H1 (cell line): Measurements from ENCODE around the gene MATN4. TPM values are rescaled to one million over a fixed set of nuclear protein-coding genes. Genes with fewer than 3 reads are reported as not detected.

Experiments used
- CTCF ChIA-PET: fragments of 300-600 bp; sonication (Branson Sonifier 250); formaldehyde crosslinking; loops from one replicate; lab custom pipeline; 2021; ENCODE audit not compliant: partially characterized antibody; lab: Charles Lee
- POLR2A ChIA-PET: fragments of 300-600 bp; sonication (Branson Sonifier 250); formaldehyde crosslinking; loops from one replicate; lab custom pipeline; 2021; ENCODE audit warnings: inconsistent platforms; ENCODE audit not compliant: partially characterized antibody; lab: Charles Lee
- DNase-seq, 2 experiments: peaks; one replicate each; pipeline versions ENCODE4 v3.0.0 to v3.0.0-alpha.2; 2010 to 2022; ENCODE audit warnings: low spot score in 2 of 2, low read depth in 1 of 2, mixed read lengths in 1 of 2
- FAIRE-seq: peaks from 2 replicates; lab custom pipeline; 2011; peaks lifted over from hg19 to GRCh38; lab: Jason Lieb, UNC
- H2AFZ ChIP-seq: 2 replicates; pipeline ENCODE4 v1.8.1; 2012; ENCODE audit warnings: low read length, inconsistent platforms
- H2AK5ac ChIP-seq: 2 replicates; pipeline ENCODE4 v1.6.1; 2013; ENCODE audit warnings: low read depth, low read length
- H2BK120ac ChIP-seq: replicated peaks from 2 replicates; pipeline ENCODE3; 2013; ENCODE audit warnings: low read depth, low read length, inconsistent platforms
- H2BK12ac ChIP-seq: 2 replicates; pipeline ENCODE4 v1.6.1; 2013; ENCODE audit warnings: low read depth, low read length
- H2BK15ac ChIP-seq: 2 replicates; pipeline ENCODE4 v1.6.1; 2013; ENCODE audit warnings: low read length
- H2BK20ac ChIP-seq: 2 replicates; pipeline ENCODE4 v1.6.1; 2013; ENCODE audit warnings: low read length
- H2BK5ac ChIP-seq: 2 replicates; pipeline ENCODE4 v1.6.1; 2013; ENCODE audit warnings: low read depth, low read length
- H3K14ac ChIP-seq: 2 replicates; pipeline ENCODE4 v1.6.1; 2013; ENCODE audit warnings: inconsistent platforms; ENCODE audit not compliant: insufficient read length
- H3K18ac ChIP-seq: 2 replicates; pipeline ENCODE4 v1.6.1; 2013; ENCODE audit warnings: low read length; ENCODE audit errors: extremely low read depth
- H3K23ac ChIP-seq: 2 replicates; pipeline ENCODE4 v1.6.1; 2013; ENCODE audit warnings: inconsistent platforms; ENCODE audit not compliant: insufficient read length
- H3K23me2 ChIP-seq: 2 replicates; pipeline ENCODE4 v1.6.1; 2013; ENCODE audit warnings: low read depth, low read length
- H3K27ac ChIP-seq: 2 replicates; pipeline ENCODE4 v1.6.1; 2011; ENCODE audit warnings: low read depth, low read length, inconsistent platforms
- H3K27me3 ChIP-seq, 4 experiments: replicated peaks in 1 of 4; 1 replicate in 1 of 4; 2 replicates in 3 of 4; pipeline versions ENCODE4 v1.6.1 to v1.8.1; 2011 to 2013; ENCODE audit warnings: low read length in 3 of 4, mild to moderate bottlenecking in 3 of 4, inconsistent platforms in 2 of 4, mixed read lengths in 2 of 4, moderate library complexity in 1 of 4; ENCODE audit not compliant: control insufficient read depth in 3 of 4, insufficient read depth in 3 of 4; ENCODE audit errors: extremely low read depth in 1 of 4
- H3K36me3 ChIP-seq, 4 experiments: 2 replicates each; pipeline versions ENCODE4 v1.6.1 to v1.8.1; 2011 to 2013; ENCODE audit warnings: mild to moderate bottlenecking in 4 of 4, low read length in 3 of 4, moderate library complexity in 2 of 4, control low read depth in 1 of 4, inconsistent platforms in 1 of 4; ENCODE audit not compliant: insufficient read depth in 4 of 4, control insufficient read depth in 2 of 4
- H3K4ac ChIP-seq: replicated peaks from 2 replicates; pipeline ENCODE3; 2013; ENCODE audit warnings: low read length, low read depth, mixed read lengths, inconsistent platforms; ENCODE audit not compliant: insufficient read length
- H3K4me1 ChIP-seq, 4 experiments: replicated peaks in 1 of 4; 1 replicate in 1 of 4; 2 replicates in 3 of 4; pipeline versions ENCODE4 v1.6.1 to v1.8.1; 2011 to 2013; ENCODE audit warnings: low read length in 3 of 4, inconsistent platforms in 2 of 4, mixed read lengths in 1 of 4; ENCODE audit not compliant: insufficient read depth in 4 of 4, control insufficient read depth in 3 of 4
- H3K4me2 ChIP-seq, 2 experiments: 2 replicates each; pipeline versions ENCODE4 v1.6.1 to v1.8.1; 2011 to 2013; ENCODE audit warnings: low read depth in 2 of 2, low read length in 2 of 2, control low read depth in 1 of 2, inconsistent platforms in 1 of 2, mild to moderate bottlenecking in 1 of 2; ENCODE audit not compliant: insufficient read depth in 1 of 2
- H3K4me3 ChIP-seq, 4 experiments: fragments of 200-600, 300-600 bp in 1 of 4; sonication (generic), shearing (Covaris generic), sonication (Bioruptor Twin) in 1 of 4; 2 replicates each; pipeline versions ENCODE4 v1.5.1 to v1.8.1; 2011 to 2016; ENCODE audit warnings: low read length in 4 of 4, low read depth in 3 of 4, control low read depth in 2 of 4, inconsistent platforms in 2 of 4, mild to moderate bottlenecking in 2 of 4, mixed read lengths in 1 of 4, moderate library complexity in 1 of 4; ENCODE audit not compliant: insufficient read depth in 2 of 4; ENCODE audit errors: extremely low read depth in 1 of 4
- H3K56ac ChIP-seq: replicated peaks from 2 replicates; pipeline ENCODE3; 2013; ENCODE audit warnings: low read depth, mild to moderate bottlenecking, mixed read lengths, low read length, inconsistent platforms; ENCODE audit not compliant: insufficient read length
- H3K79me1 ChIP-seq: 2 replicates; pipeline ENCODE4 v1.6.1; 2013; ENCODE audit warnings: low read depth, low read length, control low read depth
- H3K79me2 ChIP-seq, 2 experiments: 2 replicates each; pipeline versions ENCODE4 v1.6.1 to v1.8.1; 2012 to 2013; ENCODE audit warnings: low read length in 2 of 2, mild to moderate bottlenecking in 2 of 2, inconsistent platforms in 1 of 2; ENCODE audit not compliant: insufficient read depth in 2 of 2, control insufficient read depth in 1 of 2
- H3K9ac ChIP-seq, 4 experiments: replicated peaks in 1 of 4; 1 replicate in 1 of 4; 2 replicates in 3 of 4; pipeline versions ENCODE4 v1.6.1 to v1.8.1; 2011 to 2013; ENCODE audit warnings: low read depth in 3 of 4, low read length in 3 of 4, control low read depth in 2 of 4, mild to moderate bottlenecking in 2 of 4, moderate library complexity in 2 of 4, inconsistent platforms in 1 of 4; ENCODE audit errors: extremely low read depth in 1 of 4
- H3K9me3 ChIP-seq, 2 experiments: 2 replicates each; pipeline versions ENCODE4 v1.6.1 to v1.8.1; 2012 to 2013; ENCODE audit warnings: mild to moderate bottlenecking in 2 of 2, moderate library complexity in 2 of 2, control low read depth in 1 of 2, inconsistent platforms in 1 of 2, low read depth in 1 of 2, low read length in 1 of 2, mixed read lengths in 1 of 2; ENCODE audit not compliant: insufficient read depth in 2 of 2
- H4K20me1 ChIP-seq, 2 experiments: replicated peaks in 1 of 2; 2 replicates each; pipeline versions ENCODE3 to v1.8.1; 2011 to 2013; ENCODE audit warnings: inconsistent platforms in 2 of 2, low read length in 2 of 2, mild to moderate bottlenecking in 1 of 2; ENCODE audit not compliant: insufficient read depth in 2 of 2, control insufficient read depth in 1 of 2
- H4K5ac ChIP-seq: 2 replicates; pipeline ENCODE4 v1.6.1; 2013; ENCODE audit warnings: low read length, low read depth, mixed read lengths, inconsistent platforms; ENCODE audit not compliant: insufficient read length
- H4K8ac ChIP-seq: 2 replicates; pipeline ENCODE4 v1.8.0; 2013; ENCODE audit warnings: mild to moderate bottlenecking, moderate library complexity, low read length, inconsistent platforms; ENCODE audit not compliant: insufficient read depth; ENCODE audit errors: extremely low read depth
- H4K91ac ChIP-seq: replicated peaks from 2 replicates; pipeline ENCODE3; 2013; ENCODE audit warnings: low read length, mixed read lengths, inconsistent platforms; ENCODE audit not compliant: insufficient read length
- ASH2L ChIP-seq: fragments of 200-600, 300-600 bp; sonication (generic); IDR thresholded peaks from one replicate; pipeline ENCODE4 v1.7.1; 2017; ENCODE audit warnings: low read length
- BACH1 ChIP-seq: IDR thresholded peaks from 2 replicates; pipeline ENCODE4 v1.6.1; 2012; ENCODE audit warnings: low read length, improper control_type of control experiment
- BRCA1 ChIP-seq: IDR thresholded peaks from 2 replicates; pipeline ENCODE4 v1.6.1; 2012; ENCODE audit warnings: low read depth, low read length, improper control_type of control experiment
- CTCF ChIP-seq, 3 experiments: IDR thresholded peaks; 1 replicate in 2 of 3; 2 replicates in 1 of 3; pipeline versions ENCODE4 v1.5.1 to v1.6.1; 2011; ENCODE audit warnings: low read length in 3 of 3, mild to moderate bottlenecking in 3 of 3, inconsistent platforms in 2 of 3, low read depth in 1 of 3, moderate library complexity in 1 of 3; ENCODE audit not compliant: insufficient read depth in 1 of 3; ENCODE audit errors: control extremely low read depth in 1 of 3
- EGR1 ChIP-seq: IDR thresholded peaks from 2 replicates; pipeline ENCODE4 v1.6.1; 2011; ENCODE audit warnings: low read depth, low read length, borderline replicate concordance
- KDM5A ChIP-seq: fragments of 200-600 bp; IDR thresholded peaks from 2 replicates; pipeline ENCODE4 v1.7.1; 2012; ENCODE audit warnings: mild to moderate bottlenecking, low read length, inconsistent platforms, mixed read lengths
- NANOG ChIP-seq: IDR thresholded peaks from 2 replicates; pipeline ENCODE4 v1.6.1; 2011; ENCODE audit warnings: low read length, low read depth, mild to moderate bottlenecking, inconsistent platforms; ENCODE audit not compliant: insufficient read depth, poor library complexity, severe bottlenecking
- RBBP5 ChIP-seq: IDR thresholded peaks from 2 replicates; pipeline ENCODE4 v1.7.1; 2012; ENCODE audit warnings: low read depth, mild to moderate bottlenecking, inconsistent platforms, low read length, moderate library complexity, borderline replicate concordance
- SIX5 ChIP-seq: IDR thresholded peaks from 2 replicates; pipeline ENCODE4 v1.6.1; 2011; ENCODE audit warnings: mild to moderate bottlenecking, low read depth, low read length
- WGBS, 2 experiments: shearing (Covaris generic) in 1 of 2; methylation state at CpG; one replicate each; pipeline versions ENCODE4 v1.1.6 to v1.1.7; 2013 to 2015; ENCODE audit warnings: low lambda C conversion rate in 2 of 2, mixed read lengths in 2 of 2, inconsistent platforms in 1 of 2, low coverage in 1 of 2, missing lambda C conversion rate in 1 of 2; ENCODE audit not compliant: insufficient replicate concordance in 2 of 2, insufficient coverage in 1 of 2, insufficient read length in 1 of 2; ENCODE audit errors: extremely low coverage in 1 of 2, missing lambda C conversion rate in 1 of 2; 5-methylcytosine and 5-hydroxymethylcytosine counted together
- polyA plus RNA-seq, 7 experiments: library from polyadenylated mRNA; depleted of rRNA in 3 of 7; stranded (reverse) in 5 of 7; unstranded in 2 of 7; fragments of >200 nt in 5 of 7; fragments of 200-250 nt in 2 of 7; gene quantifications; 1 replicate in 5 of 7; 2 replicates in 1 of 7; 4 replicates in 1 of 7; pipeline versions ENCODE4 v1.2.1 to v1.2.3, GENCODE V29; 2011 to 2013; ENCODE audit warnings: missing spikeins in 2 of 7, mixed read lengths in 2 of 7
- total RNA-seq: library from RNA; stranded (reverse); fragmentation: NEBNext Ultra II Directional; extraction: Animal tissue kit (Norgen Biotek cat#: 25700); gene quantifications from 2 replicates; pipeline ENCODE4 v1.2.1, GENCODE V29; 2021
- TF ChIP-seq, protein P1 (sequence below): IDR thresholded peaks from 2 replicates; pipeline ENCODE4 v1.6.1; 2012; ENCODE audit warnings: inconsistent platforms

Gene MATN4
- total and polyA plus RNA-seq, 2 of the 8 experiments (the other 6 are each of a cell fraction or from before 2014, with no cell fraction given) = 2.1 to 4.4 TPM

- Histone ChIP-seq H3K23me2 (no peaks in the 10 kb centered on the region), H2AFZ (no peak overlapping the region), H2BK20ac (no peak overlapping the region), H2BK12ac (no peak overlapping the region), H2BK120ac (no peak overlapping the region), H3K4me3 (no peak overlapping the region), H3K79me1 (no peaks in the 10 kb centered on the region), H3K27ac (no peak overlapping the region), H3K4me2 (no peak overlapping the region), H3K23ac (no peak overlapping the region), H3K36me3 (0 out of 8 replicates have a peak, but pooled peaks cover 0 to under 1% (median 0%) of the 10 kb centered on the region in 4 experiments), H4K20me1 (no peaks in the 10 kb centered on the region), H3K18ac (no peak overlapping the region), H3K4me1 (peaks cover 0 to 5% (median 1%) of the 10 kb centered on the region in 4 experiments; a peak in 2 of 7 replicates), H3K9ac (no peak overlapping the region), H4K8ac (no peak overlapping the region), H3K79me2 (no peaks in the 10 kb centered on the region), H3K9me3 (peaks cover 4 to 5% of the 10 kb centered on the region in 2 experiments), H3K4ac (no peak overlapping the region), H4K91ac (no peak overlapping the region), H2BK15ac (no peak overlapping the region), H3K27me3 (0 out of 7 replicates have a peak, but pooled peaks cover 0 to under 1% (median 0%) of the 10 kb centered on the region in 4 experiments), H4K5ac (no peak overlapping the region), H3K14ac (no peak overlapping the region), H2AK5ac (no peak overlapping the region), H3K56ac (no peak overlapping the region), H2BK5ac (no peak overlapping the region)
- CTCF ChIA-PET = no interaction called here
- DNase-seq (no peak), FAIRE-seq (no peak)
- POLR2A ChIA-PET = no interaction called here
- WGBS, 2 experiments = 93% methylated on average over 4 of the region's 6 CpGs; no CpG with 5 or more reads in 1 of the 2 experiments
- TF ChIP-seq KDM5A = no peak
- no peak for TF ChIP-seq RBBP5
- TF ChIP-seq BACH1 = no peak
- no peak for TF ChIP-seq EGR1
- TF ChIP-seq NANOG = no peak
- TF ChIP-seq CTCF (IDR thresholded peaks at IDR 0.05; ENCODE audit: control extremely low read depth in 1 of 3, insufficient read depth in 1 of 3, low read depth in 1 of 3, low read length in 3 of 3) = no peak
- TF ChIP-seq ASH2L = no peak
- TF ChIP-seq, protein P1, sequence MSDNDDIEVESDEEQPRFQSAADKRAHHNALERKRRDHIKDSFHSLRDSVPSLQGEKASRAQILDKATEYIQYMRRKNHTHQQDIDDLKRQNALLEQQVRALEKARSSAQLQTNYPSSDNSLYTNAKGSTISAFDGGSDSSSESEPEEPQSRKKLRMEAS = no peak
- TF ChIP-seq SIX5 = no peak
- TF ChIP-seq BRCA1 = no peak
These were observed 8.3 kb downstream of the MATN4 start for GRCh38 chr20:45299786-45300185.
